Uterus (tissue), 2 donors: ENCODE measurements around the gene SLC36A1.

Experiments
- CTCF ChIP-seq, 4 experiments: fragments of 200-600 bp in 2 of 4; fragments of 450-650 bp in 2 of 4; sonication (generic) in 2 of 4; IDR thresholded peaks; one replicate each; pipeline ENCODE4 v1.5.1; 2016 to 2019; ENCODE audit warnings: antibody characterized with exemption in 4 of 4, mild to moderate bottlenecking in 2 of 4, moderate library complexity in 1 of 4
- POLR2A ChIP-seq, 2 donors: fragments of 450-650 bp; IDR thresholded peaks; one replicate each; pipeline ENCODE4 v1.6.1; 2016; ENCODE audit warnings: antibody characterized with exemption in 2 of 2, mild to moderate bottlenecking in 1 of 2, moderate library complexity in 1 of 2

- no peak for TF ChIP-seq POLR2A (IDR thresholded peaks at IDR 0.05)
- TF ChIP-seq CTCF (IDR thresholded peaks at IDR 0.05) = no peak
Measured at GRCh38 chr5:151537044-151537443, 89.6 kb downstream of the SLC36A1 start.
